ENCODE measurements around the gene RFC2. TPM values are rescaled to one million over a fixed set of nuclear protein-coding genes. Genes with fewer than 3 reads are reported as not detected.
"Not testable (repeated sequence)": the region's sequence is repeated elsewhere in the genome, so short reads cannot be mapped to it uniquely, and the experiment has no call there.

RFC2 gene
- total RNA-seq, 1 donor from 2014 or later = 16.8 TPM

- Mint-ChIP-seq H3K27me3 (ENCODE audit: unreplicated experiment) (no peaks in the 10 kb centered on the region), H3K4me1 (ENCODE audit: low read depth, unreplicated experiment) (no peaks in the 10 kb centered on the region), H3K9me3 (ENCODE audit: unreplicated experiment) (no peaks in the 10 kb centered on the region), H3K36me3 (ENCODE audit: unreplicated experiment) (no peaks in the 10 kb centered on the region), H3K4me3 (ENCODE audit: unreplicated experiment) (no peak overlapping the region), H3K27ac (ENCODE audit: unreplicated experiment) (no peak overlapping the region)
- DNase-seq = no peak
- no peak for TF ChIP-seq CTCF (IDR thresholded peaks at IDR 0.05; ENCODE audit: partially characterized antibody, unreplicated experiment)
Measured at GRCh38 chr7:74230446-74231231, 23.6 kb downstream of the RFC2 start.

DNA sequence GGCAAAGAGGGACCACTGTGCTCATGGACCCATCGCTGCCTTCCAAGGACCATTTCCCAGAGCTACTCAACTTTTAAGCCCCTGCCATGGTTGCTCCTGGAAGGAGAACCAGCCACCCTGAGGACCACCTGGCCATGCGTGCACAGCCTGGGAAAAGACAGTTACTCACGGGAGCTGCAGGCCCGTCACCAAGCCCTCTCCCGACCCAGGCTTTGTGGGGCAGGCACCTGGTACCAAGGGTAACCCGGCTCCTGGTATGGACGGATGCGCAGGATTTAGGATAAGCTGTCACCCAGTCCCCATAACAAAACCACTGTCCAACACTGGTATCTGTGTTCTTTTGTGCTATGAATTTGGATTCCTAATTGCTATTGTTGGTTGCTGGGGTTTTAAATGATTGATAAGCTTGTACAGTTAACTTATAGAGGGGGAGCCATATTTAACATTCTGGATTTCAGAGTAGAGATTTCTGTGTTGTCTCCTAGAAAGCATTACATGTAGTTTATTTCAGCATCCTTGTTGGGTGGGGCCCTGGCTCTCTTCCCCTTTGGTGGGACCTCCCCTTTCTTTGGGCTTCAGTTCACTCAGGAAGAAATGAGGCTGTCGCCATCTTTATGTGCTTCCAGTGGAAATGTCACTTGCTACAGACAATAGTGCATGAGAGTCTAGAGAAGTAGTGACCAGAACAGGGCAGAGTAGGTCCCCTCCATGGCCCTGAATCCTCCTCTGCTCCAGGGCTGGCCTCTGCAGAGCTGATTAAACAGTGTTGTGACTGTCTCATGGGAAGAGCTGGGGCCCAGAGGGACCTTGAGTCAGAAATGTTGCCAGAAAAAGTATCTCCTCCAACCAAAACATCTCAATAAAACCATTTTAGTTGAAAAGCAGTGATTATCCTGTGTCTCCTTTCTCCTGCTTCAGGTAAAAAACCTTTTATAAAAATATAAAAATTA is 25.0 kb downstream of the RFC2 start:
- DNase-seq = no peak
- no peaks in the 10 kb centered on the region for H3K36me3 Mint-ChIP-seq (ENCODE audit: unreplicated experiment)
- H3K27me3 Mint-ChIP-seq (ENCODE audit: unreplicated experiment) = no peaks in the 10 kb centered on the region
- H3K27ac Mint-ChIP-seq (ENCODE audit: unreplicated experiment) = no peak overlapping the region
- no peak for TF ChIP-seq CTCF (IDR thresholded peaks at IDR 0.05; ENCODE audit: partially characterized antibody, unreplicated experiment)
- no peaks in the 10 kb centered on the region for H3K4me1 Mint-ChIP-seq (ENCODE audit: low read depth, unreplicated experiment)
- H3K9me3 Mint-ChIP-seq (ENCODE audit: unreplicated experiment) = no peaks in the 10 kb centered on the region
- H3K4me3 Mint-ChIP-seq (ENCODE audit: unreplicated experiment) = no peak overlapping the region

- no peak for DNase-seq
- Mint-ChIP-seq H3K9me3 (ENCODE audit: unreplicated experiment) (no peaks in the 10 kb centered on the region), H3K4me1 (ENCODE audit: low read depth, unreplicated experiment) (no peaks in the 10 kb centered on the region), H3K4me3 (ENCODE audit: unreplicated experiment) (no peak overlapping the region), H3K27ac (ENCODE audit: unreplicated experiment) (no peak overlapping the region), H3K27me3 (ENCODE audit: unreplicated experiment) (no peaks in the 10 kb centered on the region), H3K36me3 (ENCODE audit: unreplicated experiment) (no peaks in the 10 kb centered on the region)
- TF ChIP-seq CTCF (IDR thresholded peaks at IDR 0.05; ENCODE audit: partially characterized antibody, unreplicated experiment) = no peak
Measured at GRCh38 chr7:74226633-74227032, 27.6 kb downstream of the RFC2 start.

GRCh38 chr7:74225400-74225799 is 28.8 kb downstream of the RFC2 start:
- Mint-ChIP-seq H3K9me3 (ENCODE audit: unreplicated experiment) (no peaks in the 10 kb centered on the region), H3K27ac (ENCODE audit: unreplicated experiment) (no peak overlapping the region), H3K36me3 (ENCODE audit: unreplicated experiment) (no peaks in the 10 kb centered on the region), H3K4me1 (ENCODE audit: low read depth, unreplicated experiment) (no peaks in the 10 kb centered on the region), H3K27me3 (ENCODE audit: unreplicated experiment) (no peaks in the 10 kb centered on the region), H3K4me3 (ENCODE audit: unreplicated experiment) (no peak overlapping the region)
- TF ChIP-seq CTCF (IDR thresholded peaks at IDR 0.05; ENCODE audit: partially characterized antibody, unreplicated experiment) = no peak
- no peak for DNase-seq

- H3K9me3 Mint-ChIP-seq (ENCODE audit: unreplicated experiment); H3K4me3 Mint-ChIP-seq (ENCODE audit: unreplicated experiment); H3K27me3 Mint-ChIP-seq (ENCODE audit: unreplicated experiment); DNase-seq; H3K4me1 Mint-ChIP-seq (ENCODE audit: low read depth, unreplicated experiment); H3K36me3 Mint-ChIP-seq (ENCODE audit: unreplicated experiment); H3K27ac Mint-ChIP-seq (ENCODE audit: unreplicated experiment): not testable (repeated sequence)
Measured at GRCh38 chr7:74224907-74225306, 29.3 kb downstream of the RFC2 start.

All from glutamatergic neuron (in vitro differentiated cells).